HG03457 (cell line): Measurements from ENCODE around the gene DYNLL2.
"Not testable (repeated sequence)": the region's sequence is repeated elsewhere in the genome, so short reads cannot be mapped to it uniquely, and the experiment has no call there.

Experiments used
- ATAC-seq: cut with Tn5 transposase; IDR thresholded peaks from one replicate; pipeline ENCODE4 v1.9.1; 2021; ENCODE audit warnings: moderate number of reproducible peaks; ENCODE audit not compliant: unreplicated experiment

The DYNLL2 gene

DNA sequence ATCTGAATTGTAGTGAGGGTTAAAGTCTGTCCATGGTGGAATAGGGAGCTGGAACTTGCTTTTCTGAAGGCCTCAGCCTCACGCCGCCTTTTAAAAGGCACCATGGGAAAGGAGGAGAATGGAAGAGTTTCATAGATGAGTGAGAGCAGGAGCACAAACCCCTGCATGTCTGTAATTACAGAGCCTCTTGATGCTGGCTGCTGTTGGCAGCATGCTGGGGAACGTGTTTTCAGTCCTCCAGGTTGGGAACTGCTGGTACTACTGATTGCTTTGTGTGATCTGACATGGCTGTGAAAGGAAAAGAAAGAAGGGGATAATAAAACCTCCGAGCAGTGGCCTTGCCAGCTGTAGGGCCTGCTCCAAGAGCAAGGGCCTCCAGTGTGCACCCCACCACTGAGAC lies 16.8 kb upstream of the DYNLL2 start:
- ATAC-seq: no peak

DNA sequence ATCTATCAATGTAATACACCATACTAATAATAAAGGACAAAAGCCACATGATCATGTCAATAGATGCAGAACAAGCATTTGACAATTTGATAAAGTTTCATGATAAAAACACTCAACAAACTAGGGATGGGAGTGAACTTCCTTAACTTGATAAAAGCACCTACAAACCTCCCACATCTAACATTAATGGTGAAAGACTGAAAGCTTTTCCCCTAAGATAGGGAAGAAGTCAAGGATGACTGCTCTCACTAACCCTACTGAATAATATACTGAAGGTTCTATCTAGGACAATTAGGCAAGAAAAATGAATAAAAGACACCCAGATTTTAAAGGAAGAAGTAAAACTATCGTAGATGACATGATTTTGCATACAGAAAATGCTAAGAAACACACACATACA lies 10.4 kb upstream of the DYNLL2 start:
- no peak for ATAC-seq

DNA sequence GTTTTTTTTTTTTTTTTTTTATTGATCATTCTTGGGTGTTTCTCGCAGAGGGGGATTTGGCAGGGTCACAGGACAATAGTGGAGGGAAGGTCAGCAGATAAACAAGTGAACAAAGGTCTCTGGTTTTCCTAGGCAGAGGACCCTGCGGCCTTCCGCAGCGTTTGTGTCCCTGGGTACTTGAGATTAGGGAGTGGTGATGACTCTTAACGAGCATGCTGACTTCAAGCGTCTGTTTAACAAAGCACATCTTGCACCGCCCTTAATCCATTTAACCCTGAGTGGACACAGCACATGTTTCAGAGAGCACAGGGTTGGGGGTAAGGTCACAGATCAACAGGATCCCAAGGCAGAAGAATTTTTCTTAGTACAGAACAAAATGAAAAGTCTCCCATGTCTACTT lies 10.0 kb upstream of the DYNLL2 start:
- ATAC-seq: not testable (repeated sequence)

DNA sequence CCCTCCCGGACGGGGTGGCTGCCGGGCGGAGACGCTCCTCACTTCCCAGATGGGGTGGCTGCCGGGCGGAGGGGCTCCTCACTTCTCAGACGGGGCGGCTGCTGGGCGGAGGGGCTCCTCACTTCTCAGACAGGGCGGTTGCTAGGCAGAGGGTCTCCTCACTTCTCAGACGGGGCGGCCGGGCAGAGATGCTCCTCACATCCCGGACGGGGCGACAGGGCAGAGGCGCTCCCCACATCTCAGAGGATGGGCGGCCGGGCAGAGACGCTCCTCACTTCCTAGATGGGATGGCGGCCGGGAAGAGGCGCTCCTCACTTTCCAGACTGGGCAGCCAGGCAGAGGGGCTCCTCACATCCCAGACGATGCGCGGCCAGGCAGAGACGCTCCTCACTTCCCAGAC lies 8.8 kb upstream of the DYNLL2 start:
- ATAC-seq: not testable (repeated sequence)

DNA sequence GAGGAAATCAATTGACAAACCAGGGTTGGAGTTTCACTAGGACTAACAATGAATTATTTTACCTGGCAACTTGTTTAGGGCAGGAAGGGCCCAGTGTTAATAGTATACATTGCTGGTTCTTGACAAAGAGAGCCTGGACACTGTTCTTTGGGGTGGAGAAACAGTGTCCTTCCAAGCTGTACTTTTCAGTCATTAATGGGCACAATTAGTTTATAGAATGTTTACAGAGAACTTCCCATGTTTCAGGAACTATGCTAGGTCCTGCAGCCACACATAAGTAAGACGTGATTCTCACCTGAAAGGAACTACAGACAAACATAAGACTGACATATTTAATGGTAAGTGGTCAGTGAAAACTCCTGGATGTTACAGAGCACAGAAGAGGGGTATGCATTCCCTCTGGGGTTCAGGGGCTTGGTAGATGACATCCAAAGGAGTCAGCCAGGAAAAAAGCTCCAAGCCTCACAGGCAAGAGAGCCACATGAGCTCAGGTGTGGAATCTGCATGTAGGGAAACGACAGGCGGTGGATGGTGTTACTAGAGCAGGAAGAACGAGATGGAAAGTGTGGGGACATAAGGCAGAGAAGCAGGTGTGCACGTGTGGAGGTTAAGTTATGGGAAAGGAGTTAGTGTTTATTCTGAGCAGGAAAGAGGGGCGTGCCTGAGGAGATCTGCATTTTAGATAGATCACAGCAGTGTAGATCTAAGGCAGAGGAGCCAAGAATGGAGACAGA lies 3.8 kb upstream of the DYNLL2 start:
- ATAC-seq: no peak

DNA sequence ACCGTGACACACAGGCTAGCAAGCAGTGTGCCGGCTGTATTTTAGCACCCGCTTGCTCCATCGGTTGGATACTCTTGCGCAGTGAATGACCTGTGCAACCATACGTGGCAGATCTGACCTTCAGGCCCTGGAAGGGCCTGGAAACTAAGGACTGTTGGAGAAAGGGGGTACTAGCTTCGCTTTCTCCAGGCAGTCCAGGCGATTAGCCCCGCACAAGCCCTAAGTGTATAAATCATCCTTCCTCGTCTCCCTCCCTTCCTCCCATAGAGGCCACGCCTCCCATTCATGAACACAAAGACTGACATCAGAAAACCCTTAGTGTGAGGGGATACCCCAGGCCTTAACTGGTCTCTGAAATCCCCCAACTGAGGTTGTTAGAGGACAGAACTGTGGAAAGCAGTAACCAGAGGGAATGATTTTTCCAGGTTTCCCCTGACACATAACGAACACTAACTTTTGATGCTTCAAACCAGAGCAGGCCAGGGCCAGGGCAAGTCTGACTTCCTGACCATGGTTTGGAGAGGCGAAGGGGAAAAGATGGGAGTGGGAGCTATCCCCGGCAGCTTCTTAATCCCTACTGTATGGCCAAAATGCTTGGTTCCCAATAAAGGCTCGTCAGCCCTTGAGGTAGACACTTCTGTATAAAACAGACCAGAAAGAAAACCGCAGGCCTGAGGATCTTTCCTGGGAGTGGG lies 1.4 kb upstream of the DYNLL2 start:
- no peak for ATAC-seq

DNA sequence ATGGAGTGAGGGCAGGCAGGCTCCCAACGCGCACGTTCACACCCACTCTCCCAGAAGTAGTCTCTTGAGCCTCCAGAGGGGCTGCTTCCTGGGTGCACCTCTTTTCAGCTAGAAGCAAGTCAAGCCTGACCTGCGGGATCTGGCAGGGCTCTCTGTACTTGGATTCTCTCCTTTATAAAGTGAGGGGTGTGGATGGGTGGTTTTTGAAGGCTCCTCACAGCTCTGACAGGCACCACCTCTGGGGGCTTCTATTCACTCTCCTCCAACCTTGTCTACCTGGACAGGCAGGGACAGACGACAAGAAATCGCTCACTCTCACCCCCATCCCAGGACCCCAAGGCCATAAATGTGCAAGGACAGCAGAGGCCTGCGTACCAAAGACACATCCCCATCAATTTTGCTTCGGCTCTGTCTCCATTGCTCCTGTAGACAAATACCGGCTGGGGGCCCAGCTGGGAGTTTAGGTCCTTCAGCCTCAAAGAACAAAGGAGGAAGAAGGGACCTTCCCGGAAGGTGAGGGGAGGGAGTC lies 814 bp upstream of the DYNLL2 start:
- ATAC-seq: no peak

DNA sequence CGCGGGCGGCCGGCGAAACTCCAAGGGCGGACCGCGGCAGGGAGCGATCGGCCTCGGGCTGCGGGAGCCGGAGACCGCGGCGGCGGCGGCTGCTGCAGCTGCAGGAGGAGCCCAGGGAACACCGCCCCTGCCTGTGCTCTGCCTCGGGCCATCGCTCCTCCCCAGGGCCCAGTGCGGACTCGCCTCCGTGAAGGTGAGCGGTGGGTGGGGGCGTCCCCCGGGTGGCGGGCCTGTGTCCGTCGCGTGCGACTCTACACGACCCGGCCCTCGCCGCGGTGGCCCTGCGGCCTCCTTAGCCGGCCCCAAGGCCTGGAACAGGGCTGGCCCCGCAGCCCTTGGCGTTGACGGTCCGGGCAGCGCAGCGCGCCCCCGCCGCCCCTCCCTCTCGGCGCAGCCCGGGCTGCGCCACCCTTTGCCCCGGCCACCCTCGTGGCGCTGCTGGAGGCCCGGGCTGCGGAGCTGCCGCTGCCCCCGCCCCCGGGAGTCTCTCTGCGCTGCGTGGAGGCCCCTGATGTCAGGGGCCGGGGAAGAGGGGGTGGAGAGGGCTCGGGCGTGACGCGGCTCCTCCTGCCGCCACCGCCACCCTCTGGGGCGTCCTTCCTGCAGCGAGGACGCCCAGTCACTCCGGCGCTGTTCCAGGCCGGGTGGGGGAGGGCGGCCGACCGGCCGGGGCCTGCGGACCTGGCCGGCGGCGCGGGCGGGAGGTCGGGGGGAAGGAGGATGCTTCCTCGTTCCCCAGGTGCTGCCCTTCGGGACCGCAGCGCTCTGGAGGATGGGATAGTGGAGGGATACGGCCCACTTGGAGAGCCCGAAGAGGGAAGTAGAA lies 485 bp downstream of the DYNLL2 start:
- ATAC-seq: peak; percentile 38

DNA sequence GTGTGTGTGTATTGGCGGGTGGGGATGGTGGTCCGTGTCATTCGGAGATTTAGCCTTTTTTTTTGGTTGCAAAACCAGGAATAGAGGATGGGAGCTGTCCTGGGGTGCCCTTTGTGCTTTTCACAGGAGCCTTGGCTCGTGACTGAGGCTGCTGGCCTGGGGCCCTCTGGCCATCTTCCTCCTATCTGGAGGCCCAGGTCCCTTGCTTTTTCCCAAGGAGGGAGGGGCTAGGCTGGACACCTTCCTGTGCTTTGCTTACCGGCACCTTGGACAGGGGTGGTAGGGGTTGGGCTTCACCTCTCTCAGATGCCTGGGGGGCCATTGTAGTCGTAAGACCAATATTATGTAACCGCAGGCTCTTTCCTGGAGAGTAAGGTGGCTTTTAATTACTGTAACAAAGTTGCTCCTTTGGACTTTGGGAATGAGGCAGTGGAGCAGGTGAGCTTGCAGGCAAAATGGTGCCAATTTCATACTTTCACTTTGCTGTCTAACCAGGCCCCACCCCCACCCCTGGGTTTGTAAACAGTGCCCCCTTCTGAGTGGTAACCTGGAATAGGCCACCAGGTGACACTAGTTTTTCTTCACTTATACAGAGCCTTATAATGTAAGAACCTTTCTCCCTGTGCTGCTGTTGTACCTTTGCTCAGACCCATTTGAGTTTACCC lies 1.2 kb downstream of the DYNLL2 start:
- ATAC-seq: no peak

DNA sequence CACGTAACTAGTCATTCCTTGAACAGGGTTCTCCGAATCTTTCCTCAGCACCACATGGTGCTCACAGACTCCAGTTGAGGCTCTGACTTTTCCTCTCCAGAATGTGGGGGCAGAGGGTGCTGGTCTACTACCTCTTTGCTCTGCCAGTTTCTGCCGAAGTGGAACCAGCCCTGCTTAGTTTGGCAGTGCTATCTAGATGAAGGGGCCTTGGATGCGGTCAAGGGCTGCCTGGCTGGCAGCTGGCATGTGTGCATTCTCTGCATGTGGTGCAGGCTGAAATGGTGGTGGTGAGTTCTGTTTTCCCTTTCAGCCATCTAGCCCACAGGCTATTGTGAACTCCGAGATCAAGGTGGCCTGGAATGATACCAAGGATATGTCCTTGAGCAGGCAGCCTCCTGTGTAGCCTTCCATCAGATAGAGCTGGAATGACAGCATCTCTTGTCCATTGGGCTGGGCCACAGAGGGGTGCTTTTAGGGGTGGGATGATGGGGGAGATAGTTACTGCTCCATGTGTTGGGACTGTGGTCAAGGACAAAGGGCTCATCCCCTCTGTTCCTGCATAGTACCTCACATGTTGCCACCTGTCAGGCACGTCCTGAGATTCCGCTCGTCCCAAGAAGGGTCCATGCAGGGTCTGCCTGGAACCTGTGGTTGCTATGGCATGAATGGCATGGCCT lies 2.0 kb downstream of the DYNLL2 start:
- no peak for ATAC-seq

DNA sequence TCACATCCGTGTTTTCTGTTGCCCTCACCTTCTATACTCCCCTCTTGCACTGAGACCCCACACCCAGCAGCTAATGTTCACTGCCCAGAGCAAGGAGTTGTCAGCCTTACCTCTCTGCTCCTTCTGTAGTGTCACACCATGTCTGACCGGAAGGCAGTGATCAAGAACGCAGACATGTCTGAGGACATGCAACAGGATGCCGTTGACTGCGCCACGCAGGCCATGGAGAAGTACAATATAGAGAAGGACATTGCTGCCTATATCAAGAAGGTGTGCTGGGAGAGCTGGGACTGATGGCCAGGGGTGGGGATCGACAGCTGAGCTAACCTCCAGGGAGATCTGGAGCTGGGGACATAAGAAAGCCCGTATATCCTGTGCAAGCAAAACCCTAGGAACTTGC lies 3.7 kb downstream of the DYNLL2 start:
- ATAC-seq: no peak

DNA sequence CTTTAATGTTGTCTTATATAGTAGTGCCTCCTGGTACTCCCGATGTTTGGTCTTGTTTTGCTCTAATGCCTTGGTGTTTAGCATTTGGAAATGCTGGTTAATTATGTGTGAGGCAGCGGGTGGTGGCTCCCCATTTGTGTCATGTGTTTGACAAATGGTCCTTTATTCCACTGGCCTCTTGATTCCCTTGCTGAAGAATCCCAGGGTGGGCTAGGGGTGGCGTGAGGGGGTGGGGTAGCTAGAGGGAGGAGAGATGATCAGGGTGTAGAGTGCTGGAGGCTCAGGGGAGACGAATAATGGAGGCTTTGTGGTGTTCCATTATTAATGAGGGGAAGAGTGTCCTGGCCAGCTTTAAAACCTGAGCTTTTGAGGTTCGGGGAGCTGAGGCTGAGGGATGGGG lies 5.4 kb downstream of the DYNLL2 start:
- ATAC-seq: no peak

DNA sequence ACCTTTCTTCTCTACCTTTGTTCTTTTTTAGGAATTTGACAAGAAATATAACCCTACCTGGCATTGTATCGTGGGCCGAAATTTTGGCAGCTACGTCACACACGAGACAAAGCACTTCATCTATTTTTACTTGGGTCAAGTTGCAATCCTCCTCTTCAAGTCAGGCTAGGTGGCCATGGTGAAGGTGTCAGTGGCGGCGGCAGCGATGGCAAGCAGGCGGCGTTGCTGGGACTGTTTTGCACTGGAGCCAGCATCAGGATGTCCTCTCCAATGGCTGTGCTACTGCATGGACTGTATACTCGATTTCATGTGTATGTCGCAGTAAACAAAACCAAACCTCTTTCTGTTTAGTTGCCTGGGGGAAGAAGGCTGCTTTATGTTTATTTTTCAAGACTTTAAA lies 5.9 kb downstream of the DYNLL2 start:
- no peak for ATAC-seq

DNA sequence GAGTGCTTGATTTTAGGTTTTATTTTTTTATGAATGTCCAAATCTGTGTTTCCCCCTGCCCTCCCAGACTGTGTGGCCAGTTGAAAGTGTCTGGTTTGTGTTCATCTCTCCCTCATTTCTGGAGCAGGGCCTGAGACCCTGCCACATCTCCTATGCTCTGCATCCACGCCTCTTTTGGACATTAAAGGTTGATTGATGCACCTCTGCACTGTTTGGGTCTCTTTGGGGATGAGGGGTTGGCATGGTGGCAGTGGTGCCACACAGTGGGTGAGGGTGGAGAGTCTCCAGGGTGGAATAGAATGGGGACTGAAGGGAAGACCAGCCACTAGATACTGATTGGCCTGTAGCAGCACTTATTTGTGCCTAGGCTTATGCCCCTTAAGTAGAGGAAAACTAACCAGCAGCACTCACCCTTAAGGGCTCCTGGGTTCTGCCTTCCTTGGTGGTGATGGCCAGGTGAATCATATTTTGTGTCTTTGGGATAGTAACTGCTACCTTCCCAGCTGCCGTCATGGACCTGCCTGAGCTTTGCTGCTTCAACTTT lies 7.9 kb downstream of the DYNLL2 start:
- ATAC-seq: no peak

DNA sequence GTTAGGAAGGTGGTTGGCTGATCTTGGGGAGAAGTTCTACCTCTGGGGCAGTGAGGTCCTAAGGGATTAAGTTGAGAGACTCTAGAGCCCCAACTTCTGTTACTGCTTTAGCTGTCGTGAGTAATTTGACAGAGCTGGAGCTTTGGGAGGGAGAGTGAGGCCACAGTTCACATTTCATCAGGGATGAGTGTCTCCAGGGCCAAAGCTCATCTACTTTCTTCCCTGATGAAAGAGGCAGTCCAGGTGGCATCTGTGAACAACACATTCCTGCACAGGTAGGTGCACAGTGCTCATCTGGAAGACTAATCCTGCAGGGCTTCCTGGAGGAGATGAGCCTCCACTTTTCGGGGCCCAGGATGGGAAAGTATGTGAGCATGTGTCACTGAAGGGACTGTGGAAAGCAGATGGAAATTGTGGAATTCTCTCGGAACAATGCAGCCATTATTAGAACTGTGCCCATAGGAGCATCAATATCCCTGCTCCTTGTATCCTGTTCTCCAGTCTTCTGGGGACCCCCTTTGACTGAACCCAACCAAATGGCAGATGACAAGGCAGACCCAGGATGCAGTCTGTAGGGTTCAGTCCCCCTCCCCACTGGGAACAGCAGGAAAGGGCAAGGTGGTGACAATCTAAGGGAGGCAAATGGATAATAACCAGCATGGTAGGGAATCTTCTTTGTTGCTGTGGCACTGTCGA lies 9.0 kb downstream of the DYNLL2 start:
- ATAC-seq: no peak

DNA sequence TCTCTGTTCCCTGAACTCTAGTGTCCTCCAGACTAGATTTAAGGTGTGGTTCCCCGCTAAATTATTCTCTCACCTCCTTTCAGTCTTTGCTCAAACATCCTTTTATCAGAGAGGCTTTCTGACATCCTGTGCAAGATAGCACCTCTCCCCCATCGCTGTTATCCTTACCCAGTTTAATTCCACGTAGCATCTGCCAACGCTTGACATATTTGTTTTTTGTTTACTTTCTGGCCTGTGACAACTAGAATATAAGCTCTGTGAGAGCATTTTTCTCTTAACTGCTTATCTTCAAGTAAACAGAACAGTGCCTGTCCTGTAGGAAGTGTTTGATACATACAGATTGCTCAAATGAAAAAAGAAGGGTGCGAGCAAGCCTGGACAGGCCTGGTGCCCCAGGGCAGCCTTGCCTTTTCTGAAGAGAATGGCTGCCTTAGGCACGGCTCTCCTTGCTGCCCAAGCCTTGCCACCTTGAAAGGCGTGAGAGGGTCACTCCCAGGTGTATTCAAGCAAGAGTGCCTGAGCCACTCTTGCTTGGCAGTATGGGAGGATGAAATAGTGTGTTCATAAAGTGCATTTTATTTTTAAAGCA lies 9.7 kb downstream of the DYNLL2 start:
- no peak for ATAC-seq

DNA sequence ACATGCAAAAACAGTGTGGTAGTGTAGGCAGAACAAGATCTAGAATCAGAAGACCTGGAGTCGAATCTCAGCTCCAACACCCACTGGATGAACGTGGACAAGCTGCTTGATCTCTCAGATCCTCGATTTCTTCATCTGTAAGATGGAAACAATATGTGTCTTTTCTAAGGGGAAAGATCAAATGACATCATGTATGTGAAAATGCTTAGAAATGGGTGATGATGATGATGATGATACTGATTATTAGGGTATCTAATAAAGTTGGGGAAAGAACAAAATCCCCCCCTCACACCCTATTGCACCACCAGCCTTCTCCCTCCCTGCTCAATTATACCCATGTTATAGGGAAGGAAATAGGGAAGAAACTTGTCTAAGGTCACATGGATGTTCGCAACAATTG lies 10.9 kb downstream of the DYNLL2 start:
- no peak for ATAC-seq

DNA sequence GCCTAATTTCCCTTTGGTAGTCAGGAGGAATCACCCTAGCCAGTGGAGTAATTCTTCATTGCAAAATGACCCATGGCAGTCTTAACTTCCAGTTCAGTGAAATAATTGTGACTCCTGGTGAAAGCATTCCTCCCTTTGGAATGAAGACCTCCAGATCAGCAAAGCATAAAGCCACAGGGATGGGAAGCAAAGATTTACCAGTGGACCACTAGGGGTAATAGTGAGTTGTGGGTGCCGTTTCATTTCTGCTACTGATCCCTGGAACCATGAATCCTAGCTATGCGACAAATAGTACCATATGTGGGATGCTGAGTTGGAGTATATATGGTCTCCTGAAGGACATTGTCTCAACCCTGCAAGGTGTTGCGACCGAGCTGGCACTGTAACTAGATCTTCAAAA lies 13.7 kb downstream of the DYNLL2 start:
- ATAC-seq: no peak

DNA sequence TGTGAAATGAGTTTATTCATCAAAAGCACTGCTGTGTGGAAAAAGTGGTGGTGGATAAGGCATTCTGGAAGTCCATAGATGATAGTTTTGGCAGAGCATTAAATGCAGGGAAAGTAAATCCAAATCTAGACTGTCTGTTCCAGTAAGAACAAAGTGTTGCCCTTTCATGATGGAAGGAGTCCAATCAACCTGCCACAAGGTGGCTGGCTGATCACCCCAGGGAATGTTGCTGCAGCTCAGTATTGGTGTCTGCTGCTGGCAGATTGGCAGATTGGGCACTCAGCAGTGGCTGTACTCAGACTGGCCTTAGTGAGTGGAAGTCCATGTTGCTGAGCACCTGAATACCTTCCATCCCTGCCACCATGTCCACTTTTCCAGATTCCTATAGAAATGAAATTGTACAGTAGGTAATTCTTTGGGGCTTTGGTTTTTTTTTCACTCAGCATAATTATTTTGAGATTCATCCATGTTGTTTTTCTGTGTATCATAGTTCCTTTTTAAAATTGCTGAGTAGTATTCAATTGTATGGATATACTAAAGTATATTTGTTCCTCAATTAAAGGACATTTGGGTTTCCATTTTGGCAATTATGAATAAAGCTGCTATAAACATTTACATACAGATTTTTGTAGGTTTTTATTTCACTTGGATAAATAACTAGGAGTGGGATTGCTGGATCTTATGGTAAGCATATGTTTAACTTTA lies 14.3 kb downstream of the DYNLL2 start:
- ATAC-seq: no peak
